Gastroesophageal sphincter (tissue), 4 donors: ENCODE results near the gene LACRT. TPM values are rescaled to one million over a fixed set of nuclear protein-coding genes. Genes with fewer than 3 reads are reported as not detected.

Experiments
- ATAC-seq: fragments of 150-250 bp; one replicate; pipeline ENCODE4 v1.9.1; 2016; ENCODE audit warnings: mild to moderate bottlenecking, moderate library complexity
- H3K27ac ChIP-seq, 4 donors: fragments of 200-600 bp; sonication (generic) in 3 of 4; 1 replicate in 3 of 4; 2 replicates in 1 of 4; pipeline ENCODE4 v1.5.1; 2016 to 2019
- H3K27me3 ChIP-seq: fragments of 200-600 bp; sonication (generic); one replicate; pipeline ENCODE4 v1.5.1; 2019
- H3K36me3 ChIP-seq, 2 donors: fragments of 200-600 bp; sonication (generic); one replicate each; pipeline ENCODE4 v1.5.1; 2019; ENCODE audit warnings: control low read depth in 1 of 2
- H3K4me1 ChIP-seq, 3 donors: fragments of 200-600 bp; sonication (generic); 1 replicate in 2 of 3; 2 replicates in 1 of 3; pipeline ENCODE4 v1.5.1; 2016 to 2019; ENCODE audit warnings: control low read depth in 2 of 3
- H3K4me3 ChIP-seq, 2 donors: fragments of 200-600 bp; sonication (generic); one replicate each; pipeline ENCODE4 v1.5.1; 2019; ENCODE audit warnings: mild to moderate bottlenecking in 1 of 2, moderate library complexity in 1 of 2
- H3K9me3 ChIP-seq, 3 donors: fragments of 200-600 bp; sonication (generic); one replicate each; pipeline ENCODE4 v1.5.1; 2017 to 2019; ENCODE audit warnings: control low read depth in 2 of 3
- EP300 ChIP-seq: sonication (generic); formaldehyde crosslinking; IDR thresholded peaks from one replicate; pipeline ENCODE4 v1.6.1; 2017; ENCODE audit warnings: antibody characterized with exemption, mild to moderate bottlenecking
- POLR2A ChIP-seq, 2 donors: fragments of 450-650 bp; IDR thresholded peaks; one replicate each; pipeline ENCODE4 v1.6.1; 2017; ENCODE audit warnings: antibody characterized with exemption in 2 of 2, mild to moderate bottlenecking in 2 of 2, moderate library complexity in 1 of 2
- POLR2AphosphoS5 ChIP-seq: sonication (generic); formaldehyde crosslinking; IDR thresholded peaks from one replicate; pipeline ENCODE4 v1.6.1; 2017; ENCODE audit warnings: antibody characterized with exemption
- WGBS, 2 donors: methylation state at CpG; one replicate each; pipeline ENCODE4 v1.1.5; 2018; ENCODE audit warnings: low coverage in 1 of 2; 5-methylcytosine and 5-hydroxymethylcytosine counted together
- total RNA-seq, 4 donors: library from RNA; depleted of rRNA; stranded (reverse); fragments of >200 nt; gene quantifications; one replicate each; pipeline ENCODE4 v1.1.0, GENCODE V29; 2016
- TF ChIP-seq, protein P1 (sequence below), 4 experiments: fragments of 200-600 bp in 2 of 4; fragments of 450-650 bp in 2 of 4; sonication (generic) in 1 of 4; IDR thresholded peaks; one replicate each; pipeline ENCODE4 v1.5.1; 2017 to 2019; ENCODE audit warnings: antibody characterized with exemption in 4 of 4, mild to moderate bottlenecking in 2 of 4, moderate library complexity in 2 of 4

The LACRT gene
- total RNA-seq, 4 donors from 2014 or later: not detected

DNA sequence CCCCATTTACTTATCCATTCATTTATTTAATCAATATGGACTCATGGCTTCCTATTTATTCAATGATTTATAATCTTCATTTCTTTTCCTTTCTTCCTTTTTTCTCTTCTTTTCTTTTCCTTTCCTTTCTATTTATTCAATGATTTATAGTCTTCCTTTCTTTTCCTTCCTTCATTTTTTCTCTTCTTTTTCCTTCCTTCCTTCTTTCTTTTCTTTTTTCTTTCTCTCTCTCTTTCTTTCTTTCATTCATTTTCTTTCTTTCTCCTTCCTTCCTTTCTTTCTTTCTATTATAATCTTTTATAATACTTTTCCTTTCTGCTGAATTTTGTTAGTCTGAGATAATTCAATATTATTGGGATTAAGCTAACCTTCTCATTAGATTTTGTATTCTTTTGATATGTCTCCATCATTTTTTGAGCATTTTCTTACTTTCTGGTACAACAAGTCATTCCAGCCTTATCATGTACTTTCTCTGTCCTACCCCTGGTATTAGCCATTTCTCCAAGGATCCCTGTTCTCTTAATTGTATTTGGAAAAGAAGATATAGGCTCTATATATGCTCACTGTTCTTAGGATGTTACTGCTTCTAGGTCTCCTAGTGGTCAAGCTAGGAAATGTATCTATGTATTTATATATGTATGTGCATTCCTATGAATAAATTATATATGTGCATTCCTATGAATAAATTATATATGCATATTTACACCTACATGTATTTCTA, 12.1 kb downstream of the LACRT start:
- peaks cover 37% of the 10 kb centered on the region for H3K27me3 ChIP-seq
- no peaks in the 10 kb centered on the region for H3K4me1 ChIP-seq
- ATAC-seq: no peak
- H3K9me3 ChIP-seq: no peaks in the 10 kb centered on the region
- no peak overlapping the region for H3K27ac ChIP-seq
- H3K36me3 ChIP-seq: no peaks in the 10 kb centered on the region
- H3K4me3 ChIP-seq: no peak overlapping the region
- TF ChIP-seq, protein P1, sequence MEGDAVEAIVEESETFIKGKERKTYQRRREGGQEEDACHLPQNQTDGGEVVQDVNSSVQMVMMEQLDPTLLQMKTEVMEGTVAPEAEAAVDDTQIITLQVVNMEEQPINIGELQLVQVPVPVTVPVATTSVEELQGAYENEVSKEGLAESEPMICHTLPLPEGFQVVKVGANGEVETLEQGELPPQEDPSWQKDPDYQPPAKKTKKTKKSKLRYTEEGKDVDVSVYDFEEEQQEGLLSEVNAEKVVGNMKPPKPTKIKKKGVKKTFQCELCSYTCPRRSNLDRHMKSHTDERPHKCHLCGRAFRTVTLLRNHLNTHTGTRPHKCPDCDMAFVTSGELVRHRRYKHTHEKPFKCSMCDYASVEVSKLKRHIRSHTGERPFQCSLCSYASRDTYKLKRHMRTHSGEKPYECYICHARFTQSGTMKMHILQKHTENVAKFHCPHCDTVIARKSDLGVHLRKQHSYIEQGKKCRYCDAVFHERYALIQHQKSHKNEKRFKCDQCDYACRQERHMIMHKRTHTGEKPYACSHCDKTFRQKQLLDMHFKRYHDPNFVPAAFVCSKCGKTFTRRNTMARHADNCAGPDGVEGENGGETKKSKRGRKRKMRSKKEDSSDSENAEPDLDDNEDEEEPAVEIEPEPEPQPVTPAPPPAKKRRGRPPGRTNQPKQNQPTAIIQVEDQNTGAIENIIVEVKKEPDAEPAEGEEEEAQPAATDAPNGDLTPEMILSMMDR (IDR thresholded peaks at IDR 0.05): no peak
- TF ChIP-seq POLR2A (IDR thresholded peaks at IDR 0.05) (no peak), EP300 (no peak), POLR2AphosphoS5 (no peak)

DNA sequence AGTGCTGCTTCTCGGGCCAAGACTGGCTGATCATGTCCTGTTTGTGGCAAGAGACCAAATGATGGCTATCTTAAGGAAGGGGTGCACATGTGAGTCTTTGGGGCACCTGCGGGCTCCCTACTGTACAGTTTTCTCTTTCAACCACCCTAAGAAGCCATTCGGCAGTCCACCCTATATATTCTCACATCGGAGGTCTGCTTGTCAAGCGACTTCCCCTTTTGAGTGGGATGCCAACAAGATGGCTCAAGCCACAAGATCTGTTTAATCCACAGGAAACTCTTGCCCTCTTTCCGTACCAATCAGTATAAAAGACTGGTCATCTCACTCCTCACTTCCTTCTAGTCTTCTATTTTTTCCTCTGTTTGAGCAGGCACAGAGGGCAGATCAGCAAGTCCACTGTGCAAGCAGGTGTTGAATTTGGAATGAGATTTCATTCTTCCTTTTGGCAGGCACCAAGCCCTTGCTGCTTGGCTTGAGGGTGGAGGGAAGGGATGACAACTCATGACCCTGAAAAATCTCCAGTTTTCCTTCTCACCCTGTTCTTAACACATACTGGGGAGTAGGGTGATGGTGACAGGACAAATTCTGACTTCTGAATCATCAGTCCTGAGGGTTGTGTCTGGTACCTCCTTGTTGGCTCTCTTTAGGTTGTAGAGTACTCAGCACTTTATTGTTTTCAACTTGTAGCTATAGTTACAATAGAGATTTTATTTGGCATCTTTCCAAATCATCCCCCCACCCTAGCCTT, 17.6 kb downstream of the LACRT start:
- H3K27ac ChIP-seq: no peak overlapping the region
- TF ChIP-seq POLR2A (IDR thresholded peaks at IDR 0.05) (no peak), EP300 (no peak), POLR2AphosphoS5 (no peak)
- TF ChIP-seq, protein P1 (IDR thresholded peaks at IDR 0.05): no peak
- H3K9me3 ChIP-seq: no peaks in the 10 kb centered on the region
- H3K36me3 ChIP-seq: no peaks in the 10 kb centered on the region
- ATAC-seq: no peak
- peaks cover 9% of the 10 kb centered on the region for H3K27me3 ChIP-seq
- 40 to 74% methylated on average over 1 to 6 of the region's 6 CpGs for WGBS, 2 donors
- H3K4me1 ChIP-seq: no peaks in the 10 kb centered on the region
- no peak overlapping the region for H3K4me3 ChIP-seq

GRCh38 chr12:54612225-54612750, 22.4 kb downstream of the LACRT start:
- H3K36me3 ChIP-seq: no peaks in the 10 kb centered on the region
- no peaks in the 10 kb centered on the region for H3K4me1 ChIP-seq
- no peak for TF ChIP-seq EP300
- TF ChIP-seq, protein P1 (IDR thresholded peaks at IDR 0.05): no peak
- no peak overlapping the region for H3K27ac ChIP-seq
- H3K27me3 ChIP-seq: peaks cover 13% of the 10 kb centered on the region
- 53 to 77% methylated on average over 1 of the region's 1 CpG for WGBS, 2 donors
- no peaks in the 10 kb centered on the region for H3K9me3 ChIP-seq
- ATAC-seq: no peak
- no peak overlapping the region for H3K4me3 ChIP-seq

- TF ChIP-seq POLR2A (IDR thresholded peaks at IDR 0.05) (no peak), POLR2AphosphoS5 (no peak), EP300 (no peak)
- TF ChIP-seq, protein P1 (IDR thresholded peaks at IDR 0.05): no peak
- Histone ChIP-seq H3K27me3 (peaks cover 13% of the 10 kb centered on the region), H3K4me3 (no peak overlapping the region), H3K9me3 (no peaks in the 10 kb centered on the region), H3K4me1 (no peaks in the 10 kb centered on the region), H3K36me3 (no peaks in the 10 kb centered on the region), H3K27ac (no peak overlapping the region)
- 80% methylated on average over 1 of the region's 3 CpGs; no CpG with 5 or more reads in 1 of the 2 donors for WGBS, 2 donors
- no peak for ATAC-seq
Observed at GRCh38 chr12:54611715-54612149, 23.0 kb downstream of the LACRT start.
